ENCODE measurements around the gene PCBP2. TPM values are rescaled to one million over a fixed set of nuclear protein-coding genes. Genes with fewer than 3 reads are reported as not detected.

PCBP2 gene
- total and polyA plus RNA-seq, 10 of the 15 experiments (the other 5 are each of a cell fraction or from before 2014, with no cell fraction given): 109 to 803 (median 327) TPM

- no peak for TF ChIP-seq BCLAF1 (IDR thresholded peaks at IDR 0.05)
- no peak for TF ChIP-seq SRF (IDR thresholded peaks at IDR 0.05; ENCODE audit: low read depth in 2 of 2, low read length in 2 of 2)
- TF ChIP-seq RELA (IDR thresholded peaks at IDR 0.05; ENCODE audit: borderline replicate concordance, partially characterized antibody): no peak
- no peak for TF ChIP-seq RBBP5 (conservative IDR thresholded peaks at IDR 0.05)
- TF ChIP-seq ZNF217 (IDR thresholded peaks at IDR 0.05): no peak
- TF ChIP-seq ZBED1 (IDR thresholded peaks at IDR 0.05; ENCODE audit: borderline replicate concordance): no peak
Measured at GRCh38 chr12:53483979-53484377, 32.1 kb downstream of the PCBP2 start (continued).

DNA sequence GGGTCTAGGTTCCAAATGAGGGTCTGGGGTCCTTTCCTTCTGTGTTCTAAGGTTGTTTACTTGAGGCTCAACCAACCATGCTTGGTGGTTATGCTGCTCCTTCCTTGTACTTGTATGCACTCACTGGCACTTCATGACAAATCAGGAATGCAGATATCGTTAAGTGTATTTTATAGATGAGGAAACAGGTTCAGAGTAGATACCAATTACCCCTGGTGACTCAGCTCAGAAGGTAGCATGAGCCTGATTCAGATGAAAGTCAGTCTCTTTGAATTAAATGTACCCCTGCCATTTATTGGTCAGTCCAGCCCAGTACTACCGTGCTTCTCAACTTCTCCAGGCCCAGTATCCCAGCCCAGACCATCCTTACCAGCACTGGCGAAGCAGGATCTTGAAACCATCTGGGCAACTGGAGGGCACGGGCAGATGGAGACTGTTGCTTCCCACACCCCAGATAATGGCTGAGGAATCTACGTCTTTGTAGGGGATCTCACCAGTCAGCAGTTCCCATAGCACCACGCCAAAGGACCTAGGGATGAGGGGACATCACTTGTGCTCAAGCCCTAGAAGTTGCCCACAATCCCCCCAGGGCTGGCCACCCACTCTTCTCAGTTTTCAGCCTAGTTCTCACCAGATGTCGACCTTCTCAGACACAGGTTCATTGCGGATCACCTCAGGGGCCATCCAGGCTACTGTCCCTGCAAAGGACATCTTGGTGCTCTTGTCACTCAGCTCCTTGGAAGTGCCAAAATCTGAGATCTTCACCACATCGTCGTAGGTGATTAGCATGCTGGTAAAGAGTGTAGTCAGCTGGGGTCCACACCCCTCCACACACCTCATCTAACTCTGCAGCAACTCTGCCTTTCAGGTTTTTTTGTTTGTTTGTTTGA, 33.0 kb downstream of the PCBP2 start:
- TF ChIP-seq POLR2A (IDR thresholded peaks at IDR 0.05; ENCODE audit: low read depth, low read length) (peak; percentile 71), PML (IDR thresholded peaks at IDR 0.05; ENCODE audit: low read length) (peak; percentile 4; the same call in 1 of the 2 replicates), BCL3 (IDR thresholded peaks at IDR 0.05; ENCODE audit: borderline replicate concordance, insufficient read depth, low read depth, low read length, poor library complexity, severe bottlenecking) (peak; percentile 2), RAD21 (IDR thresholded peaks at IDR 0.05; ENCODE audit: insufficient read depth, low read depth, low read length) (no peak), ATF2 (IDR thresholded peaks at IDR 0.05; ENCODE audit: low read length) (0 out of 2 replicates have a peak, but pooled peaks have one; percentile 4), ATF7 (IDR thresholded peaks at IDR 0.05; ENCODE audit: low read depth) (no peak)
- Histone ChIP-seq H3K4me3 (no peak overlapping the region), H2AFZ (ENCODE audit: control insufficient read depth, low read depth, low read length) (no peak overlapping the region), H3K9me3 (replicated peaks; ENCODE audit: control insufficient read depth, insufficient read depth, low read length) (no peaks in the 10 kb centered on the region), H3K9ac (ENCODE audit: control insufficient read depth, insufficient read depth, low read length) (no peak overlapping the region), H3K79me2 (ENCODE audit: control insufficient read depth, insufficient read depth, low read length) (no peaks in the 10 kb centered on the region), H3K27ac (ENCODE audit: control insufficient read depth, insufficient read depth) (no peak overlapping the region), H3K27me3 (replicated peaks in 1 of 2; ENCODE audit: control insufficient read depth in 2 of 2, insufficient read depth in 2 of 2, low read length in 1 of 2) (no peaks in the 10 kb centered on the region), H3K4me2 (ENCODE audit: control insufficient read depth, insufficient read depth) (no peak overlapping the region), H4K20me1 (ENCODE audit: control insufficient read depth, insufficient read depth) (no peaks in the 10 kb centered on the region), H3K36me3 (ENCODE audit: control insufficient read depth in 2 of 2, insufficient read depth in 2 of 2, low read length in 1 of 2) (peaks cover 28 to 44% of the 10 kb centered on the region in 2 experiments), H3K4me1 (ENCODE audit: control insufficient read depth, insufficient read depth, low read length) (no peaks in the 10 kb centered on the region)
- DNase-seq (ENCODE audit: low read depth, low spot score) (no peak), ATAC-seq (no peak), FAIRE-seq (no peak)
- intact Hi-C loops (cut with micrococcal nuclease; ENCODE audit: unreplicated experiment): no loop called here
- RAD21 ChIA-PET (ENCODE audit: unreplicated experiment): no interaction called here
- CTCF ChIA-PET: no interaction called here
- in situ Hi-C loops (cut with MboI): no loop called here
- 91% methylated on average over 10 of the region's 10 CpGs for WGBS (ENCODE audit: insufficient coverage, insufficient replicate concordance, low lambda C conversion rate, missing lambda C conversion rate)
- POLR2A ChIA-PET: no interaction called here
- SMC1A ChIA-PET (ENCODE audit: uncharacterized antibody, unreplicated experiment): no interaction called here
- BruUV-seq (replicated peaks): no TSS peak

Data from GM12878 (cell line).